LNCAP (cell line): ENCODE measurements around the gene ARAP1.

Source experiments
- CTCF ChIP-seq: fragments of 450-650 bp; IDR thresholded peaks from 2 replicates; pipeline ENCODE4 v1.5.1; 2017; ENCODE audit warnings: mild to moderate bottlenecking

Gene ARAP1

GRCh38 chr11:72712168-72712751 is 39.9 kb downstream of the ARAP1 start:
- TF ChIP-seq CTCF = no peak

GRCh38 chr11:72711141-72711540 is 41.1 kb downstream of the ARAP1 start:
- no peak for TF ChIP-seq CTCF

GRCh38 chr11:72710278-72710677 is 41.9 kb downstream of the ARAP1 start:
- no peak for TF ChIP-seq CTCF

- no peak for TF ChIP-seq CTCF
Observed at GRCh38 chr11:72709478-72710238, 42.5 kb downstream of the ARAP1 start.

GRCh38 chr11:72707032-72707431 is 45.2 kb downstream of the ARAP1 start:
- no peak for TF ChIP-seq CTCF

GRCh38 chr11:72706579-72706978 is 45.6 kb downstream of the ARAP1 start:
- TF ChIP-seq CTCF = no peak

- TF ChIP-seq CTCF = no peak
Observed at GRCh38 chr11:72705442-72706365, 46.5 kb downstream of the ARAP1 start.
